Activated CD4-positive, alpha-beta T cell treated with anti-CD3 and anti-CD28 coated beads, Interleukin-10, Interleukin-2, amounts not matched to agents 100 ng/mL and 50 ng/mL, durations not matched to agents 16 hours and 8 hours (primary cell): Measurements from ENCODE around the gene BSG.
"Not testable (repeated sequence)": the region's sequence is repeated elsewhere in the genome, so short reads cannot be mapped to it uniquely, and the experiment has no call there.

ENCODE experiments used
- DNase-seq: peaks from one replicate; pipeline ENCODE4 v3.0.0-alpha.2; 2020

Gene BSG

DNA sequence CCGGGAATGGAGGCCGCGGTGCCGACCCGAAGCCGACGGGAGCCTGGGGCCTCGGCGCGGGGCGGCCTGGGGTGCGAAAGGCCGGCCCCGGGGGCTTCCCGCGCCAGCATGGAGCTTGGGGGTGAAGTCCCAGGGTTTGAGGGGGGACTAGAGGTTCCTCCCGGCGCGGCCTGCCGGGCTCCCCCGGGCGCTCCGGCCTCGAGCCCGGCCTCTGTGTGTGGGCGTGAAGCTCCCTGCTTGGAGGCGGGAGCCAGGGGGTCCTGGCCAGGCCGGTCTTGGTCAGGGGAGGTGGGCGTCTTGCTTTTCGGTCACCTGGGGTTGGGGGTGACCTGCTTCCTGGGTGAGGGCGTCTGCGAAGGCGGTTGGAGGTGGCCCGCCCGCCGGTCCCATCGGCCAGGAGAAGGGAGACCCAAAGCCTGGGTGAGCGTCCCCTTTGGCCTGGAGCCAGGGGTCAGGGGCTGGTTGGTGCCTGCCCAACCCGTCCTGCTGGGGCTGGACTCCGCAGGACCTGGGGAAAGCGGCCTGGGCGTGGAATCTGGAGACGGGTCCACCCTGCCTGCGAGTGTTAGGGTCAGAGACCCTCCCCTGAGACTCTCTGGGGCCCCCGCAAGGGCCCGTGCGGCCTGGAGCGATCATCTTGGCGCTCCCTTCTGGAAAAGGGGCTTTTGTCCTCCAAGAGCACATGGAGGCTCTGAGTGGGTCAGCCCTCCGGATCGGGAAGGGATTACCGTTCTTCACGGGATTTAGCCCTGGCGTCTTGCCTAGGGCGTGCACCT, 535 bp downstream of the BSG start:
- DNase-seq = peak; percentile 27

DNA sequence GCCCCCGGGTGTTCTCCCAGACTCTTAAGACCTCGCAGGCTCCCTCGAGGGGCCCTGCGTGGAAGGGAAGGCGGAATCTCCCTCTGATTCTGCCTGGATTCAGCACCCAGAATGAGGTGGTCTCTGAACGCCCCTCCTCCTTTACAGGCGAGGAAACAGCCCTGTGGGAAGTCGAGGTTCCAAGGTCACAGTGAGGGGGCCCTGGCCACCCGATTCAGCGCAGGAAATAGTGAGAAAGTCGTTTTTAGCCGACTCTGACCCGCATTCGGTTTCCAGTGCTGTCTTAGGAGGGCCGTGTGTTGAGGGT, 1.1 kb downstream of the BSG start:
- DNase-seq = no peak

DNA sequence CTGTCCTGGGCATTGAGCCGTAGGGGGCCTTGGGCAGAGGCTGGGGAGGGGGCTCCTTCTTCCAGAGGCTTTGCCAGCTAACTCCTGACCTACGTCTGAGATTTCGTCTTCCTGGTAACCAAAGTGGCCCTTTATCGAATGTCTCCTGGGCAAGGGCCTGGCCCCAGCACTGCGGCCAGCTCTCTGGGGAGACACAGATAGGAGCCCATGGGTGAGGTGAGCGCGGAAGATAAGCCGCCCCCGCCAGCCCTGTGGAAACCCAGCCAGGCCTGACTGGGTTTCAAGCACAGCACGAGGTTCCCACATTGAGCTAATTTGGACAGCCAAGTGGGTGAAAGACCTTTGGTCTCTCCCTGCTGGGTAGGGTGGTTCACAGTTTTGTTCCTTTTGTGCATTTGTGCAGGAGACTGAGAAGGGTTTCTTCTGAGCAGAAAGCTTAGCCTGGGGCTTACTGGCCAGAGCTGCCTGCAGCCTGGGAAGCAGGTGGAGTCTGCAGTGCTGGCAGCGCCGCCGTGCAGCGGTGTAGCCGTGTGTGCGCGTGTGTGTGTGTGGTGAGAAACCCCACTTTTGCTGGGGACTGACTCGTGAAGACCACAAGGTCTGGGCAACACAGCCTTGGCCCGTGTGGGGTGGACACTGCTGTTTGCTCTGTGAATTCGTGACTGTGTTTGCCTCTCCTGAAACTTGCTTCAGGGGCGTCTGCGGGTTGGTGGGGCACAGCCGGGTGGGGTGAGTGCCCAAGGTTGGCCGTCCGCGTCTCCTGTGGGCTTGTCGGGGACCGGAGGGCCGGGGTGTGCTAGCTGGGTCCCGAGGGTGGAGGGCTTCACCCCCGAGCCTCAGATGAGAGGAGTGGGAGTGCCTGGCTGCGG, 2.5 kb downstream of the BSG start:
- DNase-seq = no peak

GRCh38 chr19:575527-576506, 3.4 kb downstream of the BSG start:
- DNase-seq = no peak

DNA sequence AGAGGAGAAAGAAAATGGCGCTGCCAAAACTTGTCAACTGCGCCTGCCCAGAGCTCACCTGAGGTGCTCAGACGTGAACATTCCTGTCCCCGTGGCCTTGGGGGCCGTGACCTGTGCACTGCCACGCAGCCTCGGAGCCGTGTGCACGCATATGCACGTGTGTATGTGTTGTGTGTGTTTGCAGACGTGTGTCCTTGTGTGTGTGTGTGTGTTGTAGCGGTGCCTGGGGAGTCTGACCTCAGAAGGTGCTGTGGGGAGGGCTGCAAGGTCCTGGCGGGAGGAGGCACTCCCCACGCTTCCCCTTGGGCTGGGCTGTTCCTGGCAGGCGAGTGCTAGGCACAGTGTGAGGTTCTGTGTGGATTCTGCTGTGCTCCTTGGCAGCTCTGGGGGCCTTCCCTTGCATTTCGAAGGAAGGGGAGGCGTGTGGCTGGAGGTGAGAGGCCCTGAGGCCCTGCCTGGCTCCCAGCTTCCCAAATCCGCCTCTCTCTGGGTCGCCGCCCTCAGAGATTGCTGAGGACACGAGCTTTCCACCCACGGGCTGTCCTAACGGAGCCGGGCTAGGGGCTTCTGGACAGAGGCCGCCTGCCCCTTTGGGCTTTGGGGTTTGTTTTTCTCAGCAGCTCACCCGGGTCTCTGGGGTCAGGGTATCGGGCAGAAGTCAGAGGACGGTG, 4.5 kb downstream of the BSG start:
- DNase-seq = no peak

DNA sequence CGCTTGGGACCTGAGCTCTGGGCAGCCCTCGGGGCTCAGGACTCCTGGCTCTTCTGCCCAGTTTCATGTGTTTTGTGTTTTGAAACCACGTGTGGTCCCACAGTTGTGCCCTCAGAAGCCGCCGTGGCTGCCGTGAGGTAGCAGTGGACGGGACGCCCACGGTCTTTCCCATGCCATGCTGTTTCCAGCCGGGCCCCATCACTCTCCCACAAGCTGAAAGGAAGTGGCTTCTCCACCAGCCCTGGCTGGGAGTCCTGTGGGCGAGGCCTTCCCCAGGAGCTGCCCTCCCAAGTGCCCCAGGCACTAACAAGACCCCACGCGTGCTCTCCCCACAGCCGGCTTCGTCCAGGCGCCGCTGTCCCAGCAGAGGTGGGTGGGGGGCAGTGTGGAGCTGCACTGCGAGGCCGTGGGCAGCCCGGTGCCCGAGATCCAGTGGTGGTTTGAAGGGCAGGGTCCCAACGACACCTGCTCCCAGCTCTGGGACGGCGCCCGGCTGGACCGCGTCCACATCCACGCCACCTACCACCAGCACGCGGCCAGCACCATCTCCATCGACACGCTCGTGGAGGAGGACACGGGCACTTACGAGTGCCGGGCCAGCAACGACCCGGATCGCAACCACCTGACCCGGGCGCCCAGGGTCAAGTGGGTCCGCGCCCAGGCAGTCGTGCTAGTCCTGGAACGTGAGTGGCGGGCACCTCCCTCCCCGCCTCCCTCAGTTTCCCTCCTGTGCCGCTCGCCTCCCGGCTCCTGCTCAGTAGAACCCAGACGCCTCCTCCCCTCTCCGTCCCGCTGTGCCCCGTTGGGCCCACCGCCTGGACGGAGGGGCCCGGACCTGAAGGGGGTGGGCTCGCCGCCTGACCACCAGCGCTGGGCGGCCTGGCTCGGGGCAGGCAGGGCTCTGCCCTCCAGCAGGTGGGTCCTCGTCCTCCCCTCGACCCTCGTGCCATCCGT, 5.3 kb downstream of the BSG start:
- no peak for DNase-seq

- no peak for DNase-seq
Observed at GRCh38 chr19:579111-579841, 6.9 kb downstream of the BSG start.

- no peak for DNase-seq
Observed at GRCh38 chr19:579842-580155, 7.4 kb downstream of the BSG start.

- no peak for DNase-seq
Observed at GRCh38 chr19:580274-580835, 8.0 kb downstream of the BSG start.

GRCh38 chr19:581399-582111, 9.2 kb downstream of the BSG start:
- DNase-seq = no peak

- no peak for DNase-seq
Observed at GRCh38 chr19:582497-583197, 10.3 kb downstream of the BSG start.

GRCh38 chr19:583198-583967, 11.0 kb downstream of the BSG start:
- no peak for DNase-seq

DNA sequence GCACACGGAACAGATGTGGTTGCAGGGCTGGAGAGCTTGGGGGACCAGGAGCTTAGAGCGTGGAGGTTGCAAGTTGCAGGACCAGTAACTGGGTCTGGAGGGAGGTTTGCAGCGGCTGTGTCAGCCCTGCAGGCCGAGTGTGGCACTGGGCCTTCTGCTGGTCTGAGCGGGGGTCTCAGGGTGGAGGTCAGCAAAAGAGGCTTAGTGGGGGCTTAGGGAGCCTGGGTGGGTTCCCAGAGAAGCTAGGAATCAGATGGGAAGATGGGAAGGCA, 11.5 kb downstream of the BSG start:
- DNase-seq = no peak

DNA sequence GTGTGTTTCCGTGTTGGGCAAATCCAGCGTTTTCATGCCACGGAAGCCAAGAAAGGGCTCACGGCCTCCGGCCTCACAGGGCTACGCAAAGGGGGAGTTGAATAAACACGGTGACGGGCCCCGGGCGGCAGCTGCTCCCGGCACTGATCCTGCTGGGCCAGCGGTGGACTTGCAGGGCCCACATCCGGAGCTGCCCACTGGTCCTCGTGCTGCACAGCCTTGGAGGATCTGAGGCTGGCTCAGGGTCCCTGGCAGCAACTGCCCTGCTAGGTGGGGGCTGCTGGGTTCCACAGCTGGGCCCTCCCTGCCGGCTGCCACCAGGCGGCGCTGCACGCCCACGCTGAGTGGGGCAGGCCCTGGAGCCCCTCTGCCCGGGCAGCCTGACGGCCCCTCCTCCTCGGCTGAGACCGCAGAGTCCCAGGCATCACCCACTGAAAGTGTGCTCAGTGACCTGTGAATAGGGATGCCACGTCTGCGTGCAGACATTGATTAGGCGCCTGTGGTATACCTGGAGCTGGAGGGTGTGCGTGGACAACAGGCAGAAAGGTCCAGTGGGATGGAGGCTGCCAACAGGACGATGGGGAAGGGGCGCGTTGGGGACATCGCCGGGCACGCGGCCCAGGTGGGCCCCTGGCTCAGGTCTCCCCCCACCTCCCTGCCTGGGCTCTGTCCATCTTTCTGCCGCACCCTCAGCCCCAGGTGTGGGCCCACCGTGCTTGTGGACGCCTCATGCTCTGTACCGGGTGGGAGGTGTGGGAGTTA, 12.0 kb downstream of the BSG start:
- DNase-seq = peak; percentile 64

GRCh38 chr19:585146-585545, 12.8 kb downstream of the BSG start:
- DNase-seq = not testable (repeated sequence)

- DNase-seq = no peak
Observed at GRCh38 chr19:585551-586110, 13.2 kb downstream of the BSG start.

DNA sequence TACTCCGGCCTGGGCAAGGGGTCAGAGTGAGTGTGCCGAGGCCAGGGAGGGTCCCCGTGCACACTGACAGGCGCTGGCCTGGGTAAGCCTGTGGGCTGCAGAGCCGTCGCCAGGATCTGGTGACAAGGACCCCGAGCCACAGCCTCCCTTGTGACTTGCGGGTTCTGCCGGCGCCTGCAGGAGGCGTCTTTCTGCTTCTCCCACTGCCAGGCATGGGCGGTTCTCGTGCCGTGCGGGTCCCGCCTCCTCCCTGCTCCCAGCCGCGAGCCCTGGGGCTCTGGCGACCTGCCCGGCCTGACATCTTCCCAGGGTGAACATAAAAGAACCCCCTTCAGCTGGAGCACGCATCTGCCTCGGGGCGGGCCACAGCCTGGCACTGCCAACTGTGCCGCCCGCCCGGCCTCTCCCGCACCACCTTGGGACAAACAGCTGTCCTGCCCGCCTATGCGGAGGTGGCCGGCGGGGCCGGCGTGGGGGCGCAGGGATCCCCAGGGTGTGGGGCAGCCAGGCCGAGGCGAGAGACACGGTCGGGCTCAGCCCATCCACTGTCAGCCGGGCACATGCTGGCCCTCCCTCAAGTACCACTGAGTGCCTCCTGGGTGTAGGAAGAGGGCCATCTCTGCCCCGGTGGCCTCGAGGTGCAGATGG, 15.8 kb downstream of the BSG start:
- DNase-seq = peak; percentile 73
